HG02588 (cell line): Measurements from ENCODE around the gene CCNA2.

Source experiments
- ATAC-seq: cut with Tn5 transposase; IDR thresholded peaks from one replicate; pipeline ENCODE4 v1.9.1; 2021; ENCODE audit warnings: mild to moderate bottlenecking, moderate library complexity; ENCODE audit not compliant: unreplicated experiment

CCNA2 gene

GRCh38 chr4:121823505-121824170 lies at the start of gene CCNA2:
Gene CCNA2, minus strand, starts transcription at chr4:121823883. Its CDS starts 255 bp downstream, at chr4:121823628.
- peak; percentile 94 for ATAC-seq

GRCh38 chr4:121869841-121870822 lies 46.4 kb upstream of the CCNA2 start, which contains the start of gene BBS7:
Gene BBS7, minus strand, starts transcription at chr4:121870474. Its CDS starts 161 bp downstream, at chr4:121870313.
- peak; percentile 99 for ATAC-seq

GRCh38 chr4:121863799-121864198 lies 40.1 kb upstream of the CCNA2 start:
- no peak for ATAC-seq

- no peak for ATAC-seq
Observed at GRCh38 chr4:121861426-121861825, 37.7 kb upstream of the CCNA2 start.

GRCh38 chr4:121860121-121860520 lies 36.4 kb upstream of the CCNA2 start:
- ATAC-seq = no peak

- no peak for ATAC-seq
Observed at GRCh38 chr4:121851354-121851753, 27.7 kb upstream of the CCNA2 start.

GRCh38 chr4:121846662-121847061 lies 23.0 kb upstream of the CCNA2 start:
- ATAC-seq = no peak

- ATAC-seq = no peak
Observed at GRCh38 chr4:121842862-121843261, 19.2 kb upstream of the CCNA2 start.

GRCh38 chr4:121838136-121838535 lies 14.5 kb upstream of the CCNA2 start:
- ATAC-seq = no peak

- ATAC-seq = no peak
Observed at GRCh38 chr4:121829511-121829910, 5.8 kb upstream of the CCNA2 start.

GRCh38 chr4:121827853-121828252 lies 4.2 kb upstream of the CCNA2 start:
- ATAC-seq = no peak

GRCh38 chr4:121824950-121825349 lies 1.3 kb upstream of the CCNA2 start:
- ATAC-seq = no peak

- no peak for ATAC-seq
Observed at GRCh38 chr4:121824171-121824527, 466 bp upstream of the CCNA2 start.

GRCh38 chr4:121822796-121823504 lies 733 bp downstream of the CCNA2 start:
- ATAC-seq = peak; percentile 31

GRCh38 chr4:121822047-121822446 lies 1.6 kb downstream of the CCNA2 start:
- ATAC-seq = no peak

- no peak for ATAC-seq
Observed at GRCh38 chr4:121819216-121819965, 4.3 kb downstream of the CCNA2 start.

- ATAC-seq = no peak
Observed at GRCh38 chr4:121818215-121818614, 5.5 kb downstream of the CCNA2 start.

GRCh38 chr4:121817701-121818100 lies 6.0 kb downstream of the CCNA2 start:
- no peak for ATAC-seq

GRCh38 chr4:121817006-121817405 lies 6.7 kb downstream of the CCNA2 start:
- no peak for ATAC-seq

- ATAC-seq = no peak
Observed at GRCh38 chr4:121814756-121815155, 8.9 kb downstream of the CCNA2 start.

GRCh38 chr4:121811122-121811521 lies 12.6 kb downstream of the CCNA2 start:
- ATAC-seq = no peak
